H1 (cell line): ENCODE measurements around the gene MRPS31. TPM values are rescaled to one million over a fixed set of nuclear protein-coding genes. Genes with fewer than 3 reads are reported as not detected.

Source experiments
- CTCF ChIA-PET: fragments of 300-600 bp; sonication (Branson Sonifier 250); formaldehyde crosslinking; loops from one replicate; lab custom pipeline; 2021; ENCODE audit not compliant: partially characterized antibody; lab: Charles Lee
- POLR2A ChIA-PET: fragments of 300-600 bp; sonication (Branson Sonifier 250); formaldehyde crosslinking; loops from one replicate; lab custom pipeline; 2021; ENCODE audit warnings: inconsistent platforms; ENCODE audit not compliant: partially characterized antibody; lab: Charles Lee
- DNase-seq, 2 experiments: peaks; one replicate each; pipeline versions ENCODE4 v3.0.0 to v3.0.0-alpha.2; 2010 to 2022; ENCODE audit warnings: low spot score in 2 of 2, low read depth in 1 of 2, mixed read lengths in 1 of 2
- FAIRE-seq: peaks from 2 replicates; lab custom pipeline; 2011; peaks lifted over from hg19 to GRCh38; lab: Jason Lieb, UNC
- H2AFZ ChIP-seq: 2 replicates; pipeline ENCODE4 v1.8.1; 2012; ENCODE audit warnings: low read length, inconsistent platforms
- H2AK5ac ChIP-seq: 2 replicates; pipeline ENCODE4 v1.6.1; 2013; ENCODE audit warnings: low read depth, low read length
- H2BK120ac ChIP-seq: replicated peaks from 2 replicates; pipeline ENCODE3; 2013; ENCODE audit warnings: low read depth, low read length, inconsistent platforms
- H2BK12ac ChIP-seq: 2 replicates; pipeline ENCODE4 v1.6.1; 2013; ENCODE audit warnings: low read depth, low read length
- H2BK15ac ChIP-seq: 2 replicates; pipeline ENCODE4 v1.6.1; 2013; ENCODE audit warnings: low read length
- H2BK20ac ChIP-seq: 2 replicates; pipeline ENCODE4 v1.6.1; 2013; ENCODE audit warnings: low read length
- H2BK5ac ChIP-seq: 2 replicates; pipeline ENCODE4 v1.6.1; 2013; ENCODE audit warnings: low read depth, low read length
- H3K14ac ChIP-seq: 2 replicates; pipeline ENCODE4 v1.6.1; 2013; ENCODE audit warnings: inconsistent platforms; ENCODE audit not compliant: insufficient read length
- H3K18ac ChIP-seq: 2 replicates; pipeline ENCODE4 v1.6.1; 2013; ENCODE audit warnings: low read length; ENCODE audit errors: extremely low read depth
- H3K23ac ChIP-seq: 2 replicates; pipeline ENCODE4 v1.6.1; 2013; ENCODE audit warnings: inconsistent platforms; ENCODE audit not compliant: insufficient read length
- H3K23me2 ChIP-seq: 2 replicates; pipeline ENCODE4 v1.6.1; 2013; ENCODE audit warnings: low read depth, low read length
- H3K27ac ChIP-seq: 2 replicates; pipeline ENCODE4 v1.6.1; 2011; ENCODE audit warnings: low read depth, low read length, inconsistent platforms
- H3K27me3 ChIP-seq, 4 experiments: replicated peaks in 1 of 4; 1 replicate in 1 of 4; 2 replicates in 3 of 4; pipeline versions ENCODE4 v1.6.1 to v1.8.1; 2011 to 2013; ENCODE audit warnings: low read length in 3 of 4, mild to moderate bottlenecking in 3 of 4, inconsistent platforms in 2 of 4, mixed read lengths in 2 of 4, moderate library complexity in 1 of 4; ENCODE audit not compliant: control insufficient read depth in 3 of 4, insufficient read depth in 3 of 4; ENCODE audit errors: extremely low read depth in 1 of 4
- H3K36me3 ChIP-seq, 4 experiments: 2 replicates each; pipeline versions ENCODE4 v1.6.1 to v1.8.1; 2011 to 2013; ENCODE audit warnings: mild to moderate bottlenecking in 4 of 4, low read length in 3 of 4, moderate library complexity in 2 of 4, control low read depth in 1 of 4, inconsistent platforms in 1 of 4; ENCODE audit not compliant: insufficient read depth in 4 of 4, control insufficient read depth in 2 of 4
- H3K4ac ChIP-seq: replicated peaks from 2 replicates; pipeline ENCODE3; 2013; ENCODE audit warnings: low read length, low read depth, mixed read lengths, inconsistent platforms; ENCODE audit not compliant: insufficient read length
- H3K4me1 ChIP-seq, 4 experiments: replicated peaks in 1 of 4; 1 replicate in 1 of 4; 2 replicates in 3 of 4; pipeline versions ENCODE4 v1.6.1 to v1.8.1; 2011 to 2013; ENCODE audit warnings: low read length in 3 of 4, inconsistent platforms in 2 of 4, mixed read lengths in 1 of 4; ENCODE audit not compliant: insufficient read depth in 4 of 4, control insufficient read depth in 3 of 4
- H3K4me2 ChIP-seq, 2 experiments: 2 replicates each; pipeline versions ENCODE4 v1.6.1 to v1.8.1; 2011 to 2013; ENCODE audit warnings: low read depth in 2 of 2, low read length in 2 of 2, control low read depth in 1 of 2, inconsistent platforms in 1 of 2, mild to moderate bottlenecking in 1 of 2; ENCODE audit not compliant: insufficient read depth in 1 of 2
- H3K4me3 ChIP-seq, 4 experiments: fragments of 200-600, 300-600 bp in 1 of 4; sonication (generic), shearing (Covaris generic), sonication (Bioruptor Twin) in 1 of 4; 2 replicates each; pipeline versions ENCODE4 v1.5.1 to v1.8.1; 2011 to 2016; ENCODE audit warnings: low read length in 4 of 4, low read depth in 3 of 4, control low read depth in 2 of 4, inconsistent platforms in 2 of 4, mild to moderate bottlenecking in 2 of 4, mixed read lengths in 1 of 4, moderate library complexity in 1 of 4; ENCODE audit not compliant: insufficient read depth in 2 of 4; ENCODE audit errors: extremely low read depth in 1 of 4
- H3K56ac ChIP-seq: replicated peaks from 2 replicates; pipeline ENCODE3; 2013; ENCODE audit warnings: low read depth, mild to moderate bottlenecking, mixed read lengths, low read length, inconsistent platforms; ENCODE audit not compliant: insufficient read length
- H3K79me1 ChIP-seq: 2 replicates; pipeline ENCODE4 v1.6.1; 2013; ENCODE audit warnings: low read depth, low read length, control low read depth
- H3K79me2 ChIP-seq, 2 experiments: 2 replicates each; pipeline versions ENCODE4 v1.6.1 to v1.8.1; 2012 to 2013; ENCODE audit warnings: low read length in 2 of 2, mild to moderate bottlenecking in 2 of 2, inconsistent platforms in 1 of 2; ENCODE audit not compliant: insufficient read depth in 2 of 2, control insufficient read depth in 1 of 2
- H3K9ac ChIP-seq, 4 experiments: replicated peaks in 1 of 4; 1 replicate in 1 of 4; 2 replicates in 3 of 4; pipeline versions ENCODE4 v1.6.1 to v1.8.1; 2011 to 2013; ENCODE audit warnings: low read depth in 3 of 4, low read length in 3 of 4, control low read depth in 2 of 4, mild to moderate bottlenecking in 2 of 4, moderate library complexity in 2 of 4, inconsistent platforms in 1 of 4; ENCODE audit errors: extremely low read depth in 1 of 4
- H3K9me3 ChIP-seq, 2 experiments: 2 replicates each; pipeline versions ENCODE4 v1.6.1 to v1.8.1; 2012 to 2013; ENCODE audit warnings: mild to moderate bottlenecking in 2 of 2, moderate library complexity in 2 of 2, control low read depth in 1 of 2, inconsistent platforms in 1 of 2, low read depth in 1 of 2, low read length in 1 of 2, mixed read lengths in 1 of 2; ENCODE audit not compliant: insufficient read depth in 2 of 2
- H4K20me1 ChIP-seq, 2 experiments: replicated peaks in 1 of 2; 2 replicates each; pipeline versions ENCODE3 to v1.8.1; 2011 to 2013; ENCODE audit warnings: inconsistent platforms in 2 of 2, low read length in 2 of 2, mild to moderate bottlenecking in 1 of 2; ENCODE audit not compliant: insufficient read depth in 2 of 2, control insufficient read depth in 1 of 2
- H4K5ac ChIP-seq: 2 replicates; pipeline ENCODE4 v1.6.1; 2013; ENCODE audit warnings: low read length, low read depth, mixed read lengths, inconsistent platforms; ENCODE audit not compliant: insufficient read length
- H4K8ac ChIP-seq: 2 replicates; pipeline ENCODE4 v1.8.0; 2013; ENCODE audit warnings: mild to moderate bottlenecking, moderate library complexity, low read length, inconsistent platforms; ENCODE audit not compliant: insufficient read depth; ENCODE audit errors: extremely low read depth
- H4K91ac ChIP-seq: replicated peaks from 2 replicates; pipeline ENCODE3; 2013; ENCODE audit warnings: low read length, mixed read lengths, inconsistent platforms; ENCODE audit not compliant: insufficient read length
- BACH1 ChIP-seq: IDR thresholded peaks from 2 replicates; pipeline ENCODE4 v1.6.1; 2012; ENCODE audit warnings: low read length, improper control_type of control experiment
- CREB1 ChIP-seq: IDR thresholded peaks from 2 replicates; pipeline ENCODE4 v1.6.1; 2012; ENCODE audit warnings: inconsistent platforms
- CTBP2 ChIP-seq: IDR thresholded peaks from 2 replicates; pipeline ENCODE4 v1.7.0; 2011; ENCODE audit warnings: borderline replicate concordance, mild to moderate bottlenecking, moderate library complexity, mixed read lengths, low read length; ENCODE audit not compliant: insufficient read depth, insufficient read length
- CTCF ChIP-seq, 3 experiments: IDR thresholded peaks; 1 replicate in 2 of 3; 2 replicates in 1 of 3; pipeline versions ENCODE4 v1.5.1 to v1.6.1; 2011; ENCODE audit warnings: low read length in 3 of 3, mild to moderate bottlenecking in 3 of 3, inconsistent platforms in 2 of 3, low read depth in 1 of 3, moderate library complexity in 1 of 3; ENCODE audit not compliant: insufficient read depth in 1 of 3; ENCODE audit errors: control extremely low read depth in 1 of 3
- EZH2 ChIP-seq: fragments of 200-600 bp; sonication (generic); IDR thresholded peaks from 2 replicates; pipeline ENCODE4 v1.7.1; 2012; ENCODE audit warnings: low read depth, mild to moderate bottlenecking, moderate library complexity, low read length, inconsistent platforms; ENCODE audit not compliant: severe bottlenecking
- FOSL1 ChIP-seq: IDR thresholded peaks from 2 replicates; pipeline ENCODE4 v1.6.1; 2011; ENCODE audit warnings: mild to moderate bottlenecking, low read depth, low read length, moderate library complexity; ENCODE audit not compliant: insufficient read depth
- MAFK ChIP-seq: IDR thresholded peaks from 2 replicates; pipeline ENCODE4 v1.6.1; 2012; ENCODE audit warnings: low read depth, mild to moderate bottlenecking, improper control_type of control experiment, low read length
- NRF1 ChIP-seq: IDR thresholded peaks from 2 replicates; pipeline ENCODE4 v1.6.1; 2011; ENCODE audit warnings: mild to moderate bottlenecking, low read depth, low read length, improper control_type of control experiment
- POLR2AphosphoS5 ChIP-seq: IDR thresholded peaks from 2 replicates; pipeline ENCODE4 v1.6.1; 2011; ENCODE audit warnings: low read depth, low read length
- RNF2 ChIP-seq: fragments of 200-900, 300-1000 bp; sonication (generic); IDR thresholded peaks from 2 replicates; pipeline ENCODE4 v1.7.1; 2016; ENCODE audit warnings: borderline replicate concordance, low read depth, mild to moderate bottlenecking, antibody characterized with exemption, low read length; ENCODE audit not compliant: poor library complexity, severe bottlenecking; ENCODE audit errors: missing control alignments
- SUZ12 ChIP-seq: fragments of 200-600 bp; sonication (generic); IDR thresholded peaks from 2 replicates; pipeline ENCODE4 v1.6.1; 2012; ENCODE audit warnings: mild to moderate bottlenecking, inconsistent platforms, low read length, moderate library complexity, mixed read lengths
- WGBS, 2 experiments: shearing (Covaris generic) in 1 of 2; methylation state at CpG; one replicate each; pipeline versions ENCODE4 v1.1.6 to v1.1.7; 2013 to 2015; ENCODE audit warnings: low lambda C conversion rate in 2 of 2, mixed read lengths in 2 of 2, inconsistent platforms in 1 of 2, low coverage in 1 of 2, missing lambda C conversion rate in 1 of 2; ENCODE audit not compliant: insufficient replicate concordance in 2 of 2, insufficient coverage in 1 of 2, insufficient read length in 1 of 2; ENCODE audit errors: extremely low coverage in 1 of 2, missing lambda C conversion rate in 1 of 2; 5-methylcytosine and 5-hydroxymethylcytosine counted together
- polyA plus RNA-seq, 7 experiments: library from polyadenylated mRNA; depleted of rRNA in 3 of 7; stranded (reverse) in 5 of 7; unstranded in 2 of 7; fragments of >200 nt in 5 of 7; fragments of 200-250 nt in 2 of 7; gene quantifications; 1 replicate in 5 of 7; 2 replicates in 1 of 7; 4 replicates in 1 of 7; pipeline versions ENCODE4 v1.2.1 to v1.2.3, GENCODE V29; 2011 to 2013; ENCODE audit warnings: missing spikeins in 2 of 7, mixed read lengths in 2 of 7
- total RNA-seq: library from RNA; stranded (reverse); fragmentation: NEBNext Ultra II Directional; extraction: Animal tissue kit (Norgen Biotek cat#: 25700); gene quantifications from 2 replicates; pipeline ENCODE4 v1.2.1, GENCODE V29; 2021

Gene MRPS31
- total and polyA plus RNA-seq, 2 of the 8 experiments (the other 6 are each of a cell fraction or from before 2014, with no cell fraction given), result 13.6 to 33.3 TPM

- no peak overlapping the region for H2AK5ac ChIP-seq
- no peak overlapping the region for H3K4ac ChIP-seq
- no peak overlapping the region for H3K18ac ChIP-seq
- peaks cover 5% of the 10 kb centered on the region; the same call in 1 of the 2 replicates for H3K79me1 ChIP-seq
- DNase-seq, result no peak
- FAIRE-seq, result no peak
- no peak overlapping the region for H3K56ac ChIP-seq
- H2AFZ ChIP-seq, result no peak overlapping the region
- peaks cover 0 to 4% (median 0%) of the 10 kb centered on the region in 4 experiments; a peak in 2 of 7 replicates for H3K4me1 ChIP-seq
- no peak overlapping the region for H2BK15ac ChIP-seq
- H3K4me2 ChIP-seq, result peak overlapping the region; percentile 67 to 94
- H2BK20ac ChIP-seq, result no peak overlapping the region
- H3K23ac ChIP-seq, result no peak overlapping the region
- H3K4me3 ChIP-seq, result peak overlapping the region; percentile 72 to 99 (median 93)
- no peaks in the 10 kb centered on the region for H3K27me3 ChIP-seq
- H4K5ac ChIP-seq, result no peak overlapping the region
- WGBS, 2 experiments, result 88% methylated on average over 6 of the region's 6 CpGs; no CpG with 5 or more reads in 1 of the 2 experiments
- H4K20me1 ChIP-seq, result no peaks in the 10 kb centered on the region
- peaks cover 0 to 17% of the 10 kb centered on the region in 2 experiments; a peak in 2 of 4 replicates for H3K79me2 ChIP-seq
- H3K14ac ChIP-seq, result no peak overlapping the region
- H2BK12ac ChIP-seq, result no peak overlapping the region
- no peak overlapping the region for H2BK5ac ChIP-seq
- ChIA-PET CTCF (no interaction called here), POLR2A (no interaction called here)
- H2BK120ac ChIP-seq, result no peak overlapping the region
- no peak overlapping the region for H3K27ac ChIP-seq
- peaks cover 0 to 1% (median 0%) of the 10 kb centered on the region in 4 experiments; a peak in 3 of 8 replicates for H3K36me3 ChIP-seq
- H3K23me2 ChIP-seq, result peaks cover 3% of the 10 kb centered on the region; the same call in 1 of the 2 replicates
- no peak overlapping the region for H4K8ac ChIP-seq
- no peaks in the 10 kb centered on the region for H3K9me3 ChIP-seq
- peak overlapping the region in 1 of 4 experiments; percentile 91; a peak in 1 of 7 replicates for H3K9ac ChIP-seq
- H4K91ac ChIP-seq, result no peak overlapping the region
- TF ChIP-seq BACH1 (no peak), SUZ12 (no peak), RNF2 (no peak), FOSL1 (no peak), MAFK (no peak), NRF1 (no peak), CTCF (IDR thresholded peaks at IDR 0.05; ENCODE audit: control extremely low read depth in 1 of 3, insufficient read depth in 1 of 3, low read depth in 1 of 3, low read length in 3 of 3) (no peak), POLR2AphosphoS5 (no peak), EZH2 (no peak), CTBP2 (no peak), CREB1 (no peak)
These were observed 1.0 kb downstream of the MRPS31 start for GRCh38 chr13:40769970-40770369.
